GM12872 (cell line): ENCODE results near the gene RHBDD1.

ENCODE experiments used
- TF ChIP-seq, protein P1 (sequence below): IDR thresholded peaks from 3 replicates; pipeline ENCODE4 v1.5.1; 2011; ENCODE audit warnings: low read depth, mild to moderate bottlenecking, low read length, moderate library complexity; ENCODE audit not compliant: insufficient read depth

Gene RHBDD1

DNA sequence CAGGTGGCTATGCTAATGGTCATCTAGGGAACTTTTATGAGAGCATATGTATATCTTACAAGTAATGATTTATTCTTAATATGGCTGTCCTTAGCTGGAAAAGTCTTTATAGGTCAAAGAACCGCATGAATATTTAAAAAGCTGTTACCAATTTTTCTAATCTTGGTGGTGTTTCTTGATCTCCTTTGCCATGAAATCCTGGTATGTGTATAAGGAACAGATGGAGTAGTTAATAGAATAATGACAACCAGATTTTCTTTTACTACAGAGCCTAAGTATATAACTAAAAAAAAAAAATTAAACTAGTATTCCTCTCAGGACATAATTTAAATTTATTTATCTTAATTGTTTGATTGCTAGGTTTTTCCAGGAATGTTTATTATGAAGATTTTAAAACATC lies 74.5 kb downstream of the RHBDD1 start:
- TF ChIP-seq, protein P1, sequence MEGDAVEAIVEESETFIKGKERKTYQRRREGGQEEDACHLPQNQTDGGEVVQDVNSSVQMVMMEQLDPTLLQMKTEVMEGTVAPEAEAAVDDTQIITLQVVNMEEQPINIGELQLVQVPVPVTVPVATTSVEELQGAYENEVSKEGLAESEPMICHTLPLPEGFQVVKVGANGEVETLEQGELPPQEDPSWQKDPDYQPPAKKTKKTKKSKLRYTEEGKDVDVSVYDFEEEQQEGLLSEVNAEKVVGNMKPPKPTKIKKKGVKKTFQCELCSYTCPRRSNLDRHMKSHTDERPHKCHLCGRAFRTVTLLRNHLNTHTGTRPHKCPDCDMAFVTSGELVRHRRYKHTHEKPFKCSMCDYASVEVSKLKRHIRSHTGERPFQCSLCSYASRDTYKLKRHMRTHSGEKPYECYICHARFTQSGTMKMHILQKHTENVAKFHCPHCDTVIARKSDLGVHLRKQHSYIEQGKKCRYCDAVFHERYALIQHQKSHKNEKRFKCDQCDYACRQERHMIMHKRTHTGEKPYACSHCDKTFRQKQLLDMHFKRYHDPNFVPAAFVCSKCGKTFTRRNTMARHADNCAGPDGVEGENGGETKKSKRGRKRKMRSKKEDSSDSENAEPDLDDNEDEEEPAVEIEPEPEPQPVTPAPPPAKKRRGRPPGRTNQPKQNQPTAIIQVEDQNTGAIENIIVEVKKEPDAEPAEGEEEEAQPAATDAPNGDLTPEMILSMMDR, result no peak

DNA sequence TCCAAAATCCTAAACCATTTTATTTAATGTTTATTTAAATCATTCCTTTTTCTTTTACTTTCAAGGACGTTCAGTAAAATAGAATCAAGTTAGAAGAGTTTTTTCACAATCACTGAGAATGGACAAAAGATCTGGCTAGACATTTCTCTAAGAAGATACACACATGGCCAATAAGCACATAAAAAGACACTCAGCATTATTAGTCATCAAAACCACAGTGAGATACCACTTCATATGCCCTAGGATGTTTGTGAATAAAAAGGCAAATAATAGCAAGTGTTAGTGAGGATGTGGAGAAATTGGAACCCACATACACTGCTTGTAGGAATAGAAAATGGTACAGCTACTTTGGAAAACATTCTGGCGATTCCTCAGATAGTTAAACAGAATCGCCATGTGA lies 76.1 kb downstream of the RHBDD1 start:
- TF ChIP-seq, protein P1, result no peak

DNA sequence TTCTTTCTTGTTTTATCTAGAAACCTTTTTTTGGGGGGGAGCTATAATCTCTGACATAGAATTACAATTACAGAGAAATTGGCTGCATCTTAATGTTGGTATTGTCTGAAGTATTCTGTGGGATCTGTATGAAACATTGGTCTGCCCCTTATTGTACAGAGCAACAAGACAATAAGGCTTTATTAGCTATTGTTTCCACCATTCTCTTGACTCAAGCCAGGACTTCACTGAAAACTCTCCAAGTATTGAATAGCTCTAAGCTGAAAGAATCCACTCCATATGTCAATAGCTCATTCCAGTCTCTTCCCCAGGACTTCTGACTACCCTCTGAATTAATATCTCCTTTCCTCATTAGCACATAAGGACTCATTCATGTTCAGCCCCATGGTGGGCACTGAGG lies 77.8 kb downstream of the RHBDD1 start:
- TF ChIP-seq, protein P1, result no peak

DNA sequence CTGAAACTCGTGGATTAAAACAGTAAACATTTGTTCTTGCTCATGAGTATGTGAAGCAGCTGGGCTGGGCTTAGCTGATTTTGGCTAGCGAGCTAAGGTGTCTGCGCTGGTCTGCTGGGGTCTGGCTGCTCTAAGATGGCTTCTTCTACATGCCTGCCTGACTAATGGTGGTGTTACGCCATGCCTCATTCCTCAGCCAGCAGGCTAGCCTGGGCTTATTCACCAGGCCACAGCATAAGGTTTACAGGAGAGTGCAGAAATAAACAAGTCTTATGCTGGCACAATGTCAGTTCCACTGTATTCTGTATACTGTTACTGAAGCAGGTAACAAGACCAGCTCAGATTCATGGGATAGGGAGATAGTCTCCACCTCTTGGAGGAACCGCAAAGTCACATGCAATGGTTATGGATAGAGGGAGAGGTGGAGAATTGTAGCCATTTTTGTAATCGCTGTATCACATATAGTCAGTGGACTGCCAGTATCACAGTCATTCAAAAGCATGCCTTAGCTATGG lies 80.0 kb downstream of the RHBDD1 start:
- TF ChIP-seq, protein P1, result no peak

DNA sequence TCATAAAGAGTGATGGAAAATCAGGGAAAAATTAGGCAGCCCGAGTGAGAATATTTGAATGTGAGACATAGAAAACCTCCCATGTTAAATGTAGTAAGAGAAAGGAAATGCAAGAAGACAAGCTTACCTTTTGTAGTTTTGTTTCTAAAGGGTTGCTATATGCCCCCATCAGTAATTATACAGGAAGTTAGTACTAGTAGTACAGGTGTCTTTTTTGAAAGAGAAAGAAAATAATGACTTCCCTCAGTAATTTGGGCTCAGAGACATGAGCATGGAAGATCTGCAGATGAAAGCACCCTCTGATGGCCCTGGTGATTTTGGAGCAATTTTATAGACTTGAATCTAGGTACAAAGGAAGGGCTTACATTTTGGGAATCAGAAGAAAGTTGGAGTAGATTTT lies 80.8 kb downstream of the RHBDD1 start:
- TF ChIP-seq, protein P1, result no peak

DNA sequence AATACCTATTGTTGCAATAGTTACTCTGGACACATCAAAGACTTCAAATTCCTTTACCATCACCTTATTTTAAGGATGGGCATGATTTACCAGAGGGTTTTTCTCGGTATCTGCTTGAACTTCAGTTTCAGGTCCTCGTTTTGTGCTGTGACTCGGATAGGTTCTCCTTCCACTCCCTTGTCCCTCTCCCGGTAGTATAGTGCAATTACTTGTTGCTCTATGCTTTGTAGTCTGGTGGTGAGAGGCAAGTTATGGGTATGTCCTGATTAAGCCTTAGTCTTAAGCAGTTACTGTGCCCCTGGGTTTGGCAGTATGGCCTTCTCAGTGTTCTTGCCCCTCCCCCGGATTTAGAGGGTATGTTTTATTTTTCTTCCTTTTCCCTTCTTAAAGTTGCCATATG lies 96.6 kb downstream of the RHBDD1 start:
- TF ChIP-seq, protein P1, result no peak

DNA sequence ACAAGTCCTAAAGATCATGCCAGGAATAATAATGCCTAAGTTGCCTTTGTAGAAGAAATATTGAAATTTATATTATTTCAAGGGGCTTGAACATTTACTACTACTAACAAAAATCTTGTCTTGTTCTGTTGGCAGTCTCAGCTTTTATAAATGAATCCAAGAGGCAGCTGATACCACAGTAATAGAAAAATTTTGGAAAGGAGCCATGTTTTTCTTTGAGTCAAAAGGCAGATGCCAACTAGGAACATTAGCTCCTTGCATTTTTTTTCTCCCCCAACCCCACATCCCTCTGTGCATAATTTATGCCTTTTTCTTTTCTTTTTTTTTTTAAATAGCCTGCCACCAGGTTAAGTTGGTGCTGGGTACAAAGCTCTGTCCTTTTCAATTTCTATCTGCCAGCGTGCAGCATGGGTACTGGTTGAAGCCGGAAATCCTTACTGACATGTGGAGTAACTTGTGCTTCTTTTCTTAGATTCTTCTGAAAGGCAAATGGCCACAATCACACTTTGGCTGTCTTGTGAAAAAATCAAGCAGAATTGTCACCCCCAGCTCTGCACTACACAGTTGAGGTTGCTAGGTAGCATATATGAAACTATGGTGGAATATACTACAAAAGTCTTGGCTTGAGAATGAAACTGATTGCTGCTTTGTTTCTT lies 98.8 kb downstream of the RHBDD1 start:
- TF ChIP-seq, protein P1, result no peak
